WTC11 (cell line): ENCODE results near the gene SLC66A2. TPM values are rescaled to one million over a fixed set of nuclear protein-coding genes. Genes with fewer than 3 reads are reported as not detected.

Experiments
- ATAC-seq: fragments of 200-7000 bp; cut with Tn5 transposase; 2 replicates; pipeline ENCODE4 v1.10.0; 2021; ENCODE audit warnings: mild to moderate bottlenecking, moderate library complexity
- CTCF ChIA-PET: fragments of 300-600 bp; sonication (Branson Sonifier 250); formaldehyde crosslinking; loops from one replicate; lab custom pipeline; 2021; ENCODE audit warnings: antibody characterized with exemption; lab: Charles Lee
- POLR2A ChIA-PET: fragments of 350-600 bp; sonication (Branson Sonifier 250); formaldehyde crosslinking; loops from one replicate; lab custom pipeline; 2021; ENCODE audit warnings: antibody characterized with exemption; lab: Charles Lee
- DNase-seq: peaks from one replicate; pipeline ENCODE4 v3.0.0; 2021; ENCODE audit warnings: low spot score
- H3K27ac Mint-ChIP-seq: 2 replicates; pipeline ENCODE4 v1.8.0; 2021; ENCODE audit warnings: mixed read lengths
- H3K27me3 Mint-ChIP-seq: 2 replicates; pipeline ENCODE4 v1.8.0; 2021; ENCODE audit warnings: low read depth, mild to moderate bottlenecking, moderate library complexity, mixed read lengths
- H3K36me3 Mint-ChIP-seq: 2 replicates; pipeline ENCODE4 v1.8.0; 2021; ENCODE audit warnings: mixed read lengths
- H3K4me1 Mint-ChIP-seq: 2 replicates; pipeline ENCODE4 v1.8.0; 2022; ENCODE audit warnings: mixed read lengths
- H3K4me3 Mint-ChIP-seq: 2 replicates; pipeline ENCODE4 v1.8.0; 2021; ENCODE audit warnings: mild to moderate bottlenecking, moderate library complexity, mixed read lengths
- H3K9me3 Mint-ChIP-seq: 2 replicates; pipeline ENCODE4 v1.8.0; 2021; ENCODE audit warnings: mixed read lengths
- ARID4B ChIP-seq: sonication (generic); formaldehyde crosslinking; IDR thresholded peaks from 2 replicates; pipeline ENCODE4 v1.8.0; 2023; ENCODE audit warnings: missing genetic modification reagents, mild to moderate bottlenecking, borderline replicate concordance
- CBFB ChIP-seq: sonication (generic); formaldehyde crosslinking; IDR thresholded peaks from 2 replicates; pipeline ENCODE4 v1.8.1; 2022; ENCODE audit warnings: mild to moderate bottlenecking, low read depth, missing genetic modification reagents
- ETV6 ChIP-seq: sonication (generic); formaldehyde crosslinking; IDR thresholded peaks from 2 replicates; pipeline ENCODE4 v1.8.1; 2022; ENCODE audit warnings: mild to moderate bottlenecking, missing genetic modification reagents
- FOXP1 ChIP-seq: sonication (generic); formaldehyde crosslinking; IDR thresholded peaks from 2 replicates; pipeline ENCODE4 v1.8.0; 2022; ENCODE audit warnings: missing genetic modification reagents, mild to moderate bottlenecking, moderate library complexity, borderline replicate concordance
- GABPB1 ChIP-seq: sonication (generic); formaldehyde crosslinking; IDR thresholded peaks from 2 replicates; pipeline ENCODE4 v1.8.1; 2023; ENCODE audit warnings: mild to moderate bottlenecking, missing genetic modification reagents
- HMGXB4 ChIP-seq: sonication (generic); formaldehyde crosslinking; IDR thresholded peaks from 2 replicates; pipeline ENCODE4 v1.8.1; 2023; ENCODE audit warnings: mild to moderate bottlenecking, moderate library complexity, missing genetic modification reagents
- KAT7 ChIP-seq: sonication (generic); formaldehyde crosslinking; IDR thresholded peaks from 2 replicates; pipeline ENCODE4 v1.8.1; 2023; ENCODE audit warnings: missing genetic modification reagents, mild to moderate bottlenecking, borderline replicate concordance
- MAX ChIP-seq: sonication (generic); formaldehyde crosslinking; IDR thresholded peaks from 2 replicates; pipeline ENCODE4 v1.8.0; 2022; ENCODE audit warnings: mild to moderate bottlenecking, missing genetic modification reagents
- MXD4 ChIP-seq: fragments of 250-450 bp; sonication (Bioruptor Pico); IDR thresholded peaks from 2 replicates; pipeline ENCODE4 v1.8.0; 2021; ENCODE audit warnings: mild to moderate bottlenecking, moderate library complexity, borderline replicate concordance
- RELA ChIP-seq: sonication (generic); formaldehyde crosslinking; IDR thresholded peaks from 2 replicates; pipeline ENCODE4 v1.8.1; 2022; ENCODE audit warnings: missing genetic modification reagents, mild to moderate bottlenecking, borderline replicate concordance
- TEAD1 ChIP-seq: sonication (generic); formaldehyde crosslinking; IDR thresholded peaks from 2 replicates; pipeline ENCODE4 v1.8.0; 2022; ENCODE audit warnings: mild to moderate bottlenecking, missing genetic modification reagents
- USF1 ChIP-seq: sonication (generic); formaldehyde crosslinking; IDR thresholded peaks from 2 replicates; pipeline ENCODE4 v1.8.0; 2022; ENCODE audit warnings: mild to moderate bottlenecking, missing genetic modification reagents
- USF2 ChIP-seq: sonication (generic); formaldehyde crosslinking; IDR thresholded peaks from 2 replicates; pipeline ENCODE4 v1.8.1; 2023; ENCODE audit warnings: mild to moderate bottlenecking, missing genetic modification reagents, moderate library complexity
- ZBTB21 ChIP-seq: sonication (generic); formaldehyde crosslinking; IDR thresholded peaks from 2 replicates; pipeline ENCODE4 v1.8.1; 2023; ENCODE audit warnings: mild to moderate bottlenecking, missing genetic modification reagents, borderline replicate concordance
- ZNF138 ChIP-seq: sonication (generic); formaldehyde crosslinking; conservative IDR thresholded peaks from 2 replicates; pipeline ENCODE4 v1.8.1; 2022; ENCODE audit warnings: mild to moderate bottlenecking, moderate library complexity, missing genetic modification reagents
- ZNF423 ChIP-seq: fragments of 250-450 bp; sonication (Bioruptor Pico); IDR thresholded peaks from 2 replicates; pipeline ENCODE4 v2.1.2; 2022; ENCODE audit warnings: mild to moderate bottlenecking, moderate library complexity
- total RNA-seq: library from RNA; stranded (reverse); gene quantifications from 3 replicates; pipeline ENCODE4 v1.2.3, GENCODE V29; 2021

SLC66A2 gene
- total RNA-seq, 1 experiment from 2014 or later, result 20.9 TPM

GRCh38 chr18:79965119-79965902 lies 13.9 kb upstream of the SLC66A2 start:
- H3K36me3 Mint-ChIP-seq, result no peaks in the 10 kb centered on the region
- H3K4me3 Mint-ChIP-seq, result peak overlapping the region; percentile 51
- 0 out of 2 replicates have a peak, but pooled peaks have one; percentile 30 for TF ChIP-seq USF2 (CRISPR knock-in tag)
- TF ChIP-seq ZBTB21 (CRISPR knock-in tag), result no peak
- no peak for TF ChIP-seq ZNF423 (CRISPR knock-in tag)
- DNase-seq (no peak), ATAC-seq (peak; percentile 16)
- no peak overlapping the region for H3K27ac Mint-ChIP-seq
- POLR2A ChIA-PET, result no interaction called here
- H3K27me3 Mint-ChIP-seq, result peaks cover 46% of the 10 kb centered on the region
- CTCF ChIA-PET, result no interaction called here
- H3K9me3 Mint-ChIP-seq, result no peaks in the 10 kb centered on the region
- peaks cover 24% of the 10 kb centered on the region for H3K4me1 Mint-ChIP-seq

GRCh38 chr18:79964330-79965118 lies 13.1 kb upstream of the SLC66A2 start, which contains the start of gene HSBP1L1:
TSS of gene HSBP1L1 (plus strand) at chr18:79964643. CDS start at chr18:79964736, 93 bp downstream.
- no peaks in the 10 kb centered on the region for H3K36me3 Mint-ChIP-seq
- peak; percentile 80 for DNase-seq
- no peaks in the 10 kb centered on the region for H3K9me3 Mint-ChIP-seq
- H3K27ac Mint-ChIP-seq, result no peak within 1 kb of the TSS
- H3K27me3 Mint-ChIP-seq, result peaks cover 54% of the 10 kb centered on the region
- peaks cover 31% of the 10 kb centered on the region for H3K4me1 Mint-ChIP-seq
- H3K4me3 Mint-ChIP-seq, result peak within 1 kb of the TSS; percentile 51
- POLR2A ChIA-PET, result interaction anchor here (0.6 to 1.1 kb wide), 3 partner anchors 15 to 31 kb away, joined by 3 to 4 read pairs (median 3); no protein-coding TSS in a partner anchor
- ATAC-seq, result peak; percentile 87
- CTCF ChIA-PET, result no interaction called here
- TF ChIP-seq ZNF423 (CRISPR knock-in tag) (0 out of 2 replicates have a peak, but pooled peaks have one; percentile 21), MAX (CRISPR knock-in tag) (peak; percentile 34; the same call in 1 of the 2 replicates), CBFB (CRISPR knock-in tag) (0 out of 2 replicates have a peak, but pooled peaks have one; percentile 39), ARID4B (CRISPR knock-in tag) (peak; percentile 56; the same call in 1 of the 2 replicates), ETV6 (CRISPR knock-in tag) (peak; percentile 66; the same call in 1 of the 2 replicates), FOXP1 (CRISPR knock-in tag) (no peak), GABPB1 (CRISPR knock-in tag) (peak; percentile 42; the same call in 1 of the 2 replicates), USF1 (CRISPR knock-in tag) (no peak), TEAD1 (CRISPR knock-in tag) (peak; percentile 71), ZNF138 (CRISPR knock-in tag) (no peak), HMGXB4 (CRISPR knock-in tag) (peak; percentile 61), RELA (peak; percentile 26; the same call in 1 of the 2 replicates), KAT7 (no peak), MXD4 (CRISPR knock-in tag) (no peak)
- TF ChIP-seq, all 79 proteins: peak for 9
